Common myeloid progenitor, CD34-positive (primary cell): ENCODE data around the gene MBTPS2.
"Not testable (repeated sequence)": the region's sequence is repeated elsewhere in the genome, so short reads cannot be mapped to it uniquely, and the experiment has no call there.

Experiments
- CTCF ChIA-PET: fragments of 350-600 bp; sonication (Branson Sonifier 250); formaldehyde crosslinking; loops from one replicate; lab custom pipeline; 2021; ENCODE audit warnings: antibody characterized with exemption; lab: Charles Lee
- POLR2A ChIA-PET: fragments of 350-600 bp; sonication (Branson Sonifier 250); formaldehyde crosslinking; loops from one replicate; lab custom pipeline; 2021; ENCODE audit warnings: antibody characterized with exemption; lab: Charles Lee
- DNase-seq, 3 donors: peaks; one replicate each; pipeline versions ENCODE4 v3.0.0 to v3.0.0-alpha.2; 2013
- H3K27ac ChIP-seq, 2 experiments: 1 replicate in 1 of 2; 2 replicates in 1 of 2; pipeline ENCODE4 v1.7.0; 2013; ENCODE audit warnings: inconsistent platforms in 2 of 2, low read length in 2 of 2, mild to moderate bottlenecking in 2 of 2, low read depth in 1 of 2, moderate library complexity in 1 of 2; ENCODE audit not compliant: severe bottlenecking in 2 of 2, insufficient read depth in 1 of 2, poor library complexity in 1 of 2
- H3K27me3 ChIP-seq, 5 experiments: replicated peaks in 2 of 5; 1 replicate in 3 of 5; 2 replicates in 2 of 5; pipeline versions ENCODE4 v1.6.1 to v1.7.0; 2013; ENCODE audit warnings: low read length in 4 of 5, mild to moderate bottlenecking in 2 of 5, moderate library complexity in 2 of 5, inconsistent platforms in 1 of 5; ENCODE audit not compliant: insufficient read depth in 5 of 5, control insufficient read depth in 4 of 5
- H3K36me3 ChIP-seq, 4 experiments: 1 replicate in 2 of 4; 2 replicates in 2 of 4; pipeline versions ENCODE4 v1.6.1 to v1.7.0; 2013; ENCODE audit warnings: low read length in 3 of 4, control low read depth in 1 of 4, mild to moderate bottlenecking in 1 of 4; ENCODE audit not compliant: control insufficient read depth in 4 of 4, insufficient read depth in 4 of 4
- H3K4me1 ChIP-seq, 4 experiments: 1 replicate in 3 of 4; 2 replicates in 1 of 4; pipeline versions ENCODE4 v1.6.1 to v1.7.1; 2013; ENCODE audit warnings: low read length in 3 of 4, mild to moderate bottlenecking in 3 of 4, control low read depth in 1 of 4, inconsistent platforms in 1 of 4, moderate library complexity in 1 of 4; ENCODE audit not compliant: control insufficient read depth in 4 of 4, insufficient read depth in 4 of 4; ENCODE audit errors: control extremely low read depth in 1 of 4
- H3K4me3 ChIP-seq, 7 experiments: 1 replicate in 4 of 7; 2 replicates in 3 of 7; pipeline versions ENCODE4 v1.5.1 to v1.7.0; 2013; ENCODE audit warnings: mild to moderate bottlenecking in 7 of 7, low read length in 6 of 7, moderate library complexity in 6 of 7, inconsistent platforms in 2 of 7, low read depth in 2 of 7, control low read depth in 1 of 7; ENCODE audit not compliant: insufficient read depth in 4 of 7, control insufficient read depth in 1 of 7; ENCODE audit errors: extremely low read depth in 1 of 7
- H3K9me3 ChIP-seq, 5 experiments: 1 replicate in 4 of 5; 2 replicates in 1 of 5; pipeline versions ENCODE4 v1.6.1 to v1.7.1; 2013; ENCODE audit warnings: low read length in 4 of 5, mild to moderate bottlenecking in 2 of 5, inconsistent platforms in 1 of 5, low read depth in 1 of 5, moderate library complexity in 1 of 5; ENCODE audit not compliant: control insufficient read depth in 4 of 5, insufficient read depth in 2 of 5; ENCODE audit errors: control extremely low read depth in 1 of 5
- WGBS: methylation state at CpG from one replicate; pipeline ENCODE4 v1.1.5; 2013; ENCODE audit not compliant: insufficient coverage; 5-methylcytosine and 5-hydroxymethylcytosine counted together

MBTPS2 gene

GRCh38 chrX:21811832-21812231 lies 27.6 kb upstream of the MBTPS2 start:
- no peak overlapping the region for H3K4me3 ChIP-seq

GRCh38 chrX:21812628-21813027 lies 26.8 kb upstream of the MBTPS2 start:
- Histone ChIP-seq H3K27me3 (peaks cover 0 to 2% (median 0%) of the 10 kb centered on the region in 5 experiments), H3K4me3 (no peak overlapping the region), H3K36me3 (no peaks in the 10 kb centered on the region), H3K27ac (no peak overlapping the region), H3K4me1 (no peaks in the 10 kb centered on the region), H3K9me3 (no peaks in the 10 kb centered on the region)
- POLR2A ChIA-PET, result no interaction called here
- CTCF ChIA-PET, result no interaction called here
- no peak for DNase-seq
- 83% methylated on average over 2 of the region's 2 CpGs for WGBS

More at GRCh38 chrX:21811832-21812231, 27.6 kb upstream of the MBTPS2 start:
- no peak for DNase-seq
- CTCF ChIA-PET, result no interaction called here
- 88% methylated on average over 1 of the region's 1 CpG for WGBS
- no peaks in the 10 kb centered on the region for H3K4me1 ChIP-seq
- POLR2A ChIA-PET, result no interaction called here
- no peaks in the 10 kb centered on the region for H3K9me3 ChIP-seq
- H3K27ac ChIP-seq, result no peak overlapping the region
- no peaks in the 10 kb centered on the region for H3K36me3 ChIP-seq
- H3K27me3 ChIP-seq, result peaks cover 0 to 2% (median 0%) of the 10 kb centered on the region in 5 experiments

- ChIA-PET CTCF (no interaction called here), POLR2A (no interaction called here)
- Histone ChIP-seq H3K4me3 (no peak overlapping the region), H3K9me3 (no peaks in the 10 kb centered on the region), H3K27ac (no peak overlapping the region), H3K36me3 (no peaks in the 10 kb centered on the region), H3K27me3 (peaks cover 0 to 2% (median 0%) of the 10 kb centered on the region in 5 experiments), H3K4me1 (no peaks in the 10 kb centered on the region)
- DNase-seq, result no peak
These were observed 25.6 kb upstream of the MBTPS2 start for GRCh38 chrX:21813612-21814368.

DNA sequence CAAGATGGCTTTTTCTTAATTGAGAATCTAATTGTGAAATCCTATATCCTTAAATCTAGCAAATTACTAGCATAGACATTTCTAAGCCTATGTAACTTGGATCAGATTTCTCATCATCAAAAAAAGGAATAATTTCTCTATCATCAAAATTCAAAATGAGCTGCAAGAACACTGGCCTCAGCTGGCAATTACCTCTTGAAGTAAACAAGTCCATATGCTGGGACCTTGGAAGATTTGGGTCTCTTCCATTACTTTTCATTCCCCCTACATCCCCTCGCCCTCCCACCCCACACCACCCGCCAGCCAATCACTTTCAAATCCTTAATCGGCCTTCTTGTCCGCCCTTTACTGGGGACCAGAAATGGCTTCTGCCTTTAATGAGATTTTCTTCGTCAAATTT lies 23.3 kb upstream of the MBTPS2 start:
- POLR2A ChIA-PET, result no interaction called here
- CTCF ChIA-PET, result no interaction called here
- H3K27ac ChIP-seq, result no peak overlapping the region
- H3K4me3 ChIP-seq, result no peak overlapping the region
- no peak for DNase-seq
- no peaks in the 10 kb centered on the region for H3K36me3 ChIP-seq
- no peaks in the 10 kb centered on the region for H3K4me1 ChIP-seq
- peaks cover 0 to 2% (median 0%) of the 10 kb centered on the region in 5 experiments for H3K27me3 ChIP-seq
- WGBS, result 87% methylated on average over 5 of the region's 5 CpGs
- no peaks in the 10 kb centered on the region for H3K9me3 ChIP-seq

DNA sequence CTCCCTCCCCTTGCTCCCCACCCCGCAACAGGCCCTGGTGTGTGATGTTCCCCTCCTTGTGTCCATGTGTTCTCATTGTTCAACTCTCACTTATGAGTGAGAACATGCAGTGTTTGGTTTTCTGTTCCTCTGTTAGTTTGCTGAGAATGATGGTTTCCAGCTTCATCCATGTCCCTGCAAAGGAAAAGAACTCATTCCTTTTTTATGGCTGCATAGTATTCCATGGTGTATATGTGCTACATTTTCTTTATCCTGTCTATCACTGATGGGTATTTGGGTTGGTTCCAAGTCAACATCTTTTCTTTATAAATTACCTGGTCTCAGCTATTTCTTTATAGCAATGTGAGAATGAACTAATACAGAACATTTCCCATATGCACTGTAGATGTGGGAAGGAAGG lies 19.2 kb upstream of the MBTPS2 start:
- H3K4me3 ChIP-seq, H3K4me1 ChIP-seq, CTCF ChIA-PET, DNase-seq, H3K9me3 ChIP-seq, H3K36me3 ChIP-seq, H3K27ac ChIP-seq, H3K27me3 ChIP-seq, POLR2A ChIA-PET: not testable (repeated sequence)
- WGBS, result no CpG with 5 or more reads among the region's 1 CpG

- Histone ChIP-seq H3K4me1 (no peaks in the 10 kb centered on the region), H3K27me3 (peaks cover 0 to 2% (median 0%) of the 10 kb centered on the region in 5 experiments), H3K27ac (no peak overlapping the region), H3K36me3 (no peaks in the 10 kb centered on the region), H3K9me3 (no peaks in the 10 kb centered on the region), H3K4me3 (no peak overlapping the region)
- ChIA-PET POLR2A (no interaction called here), CTCF (no interaction called here)
- WGBS, result 92% methylated on average over 3 of the region's 3 CpGs
- DNase-seq, result no peak
These were observed 17.5 kb upstream of the MBTPS2 start for GRCh38 chrX:21821875-21822274.

GRCh38 chrX:21831496-21831895 lies 7.9 kb upstream of the MBTPS2 start:
- H3K4me1 ChIP-seq, result no peaks in the 10 kb centered on the region
- CTCF ChIA-PET, result no interaction called here
- no peaks in the 10 kb centered on the region for H3K36me3 ChIP-seq
- H3K27ac ChIP-seq, result no peak overlapping the region
- H3K4me3 ChIP-seq, result no peak overlapping the region
- H3K9me3 ChIP-seq, result no peaks in the 10 kb centered on the region
- DNase-seq, result no peak
- 63% methylated on average over 1 of the region's 2 CpGs for WGBS
- POLR2A ChIA-PET, result no interaction called here
- H3K27me3 ChIP-seq, result peaks cover 0 to 4% (median 0%) of the 10 kb centered on the region in 5 experiments
